GM23338 (cell line): ENCODE data around the gene BEST4. TPM values are rescaled to one million over a fixed set of nuclear protein-coding genes. Genes with fewer than 3 reads are reported as not detected.

Experiments used
- ATAC-seq: fragments of 200-7000 bp; cut with Tn5 transposase; 3 replicates; pipeline ENCODE4 v1.9.1; 2020
- DNase-seq: peaks from one replicate; pipeline ENCODE4 v3.0.0-alpha.2; 2015; ENCODE audit warnings: low spot score
- H2AFZ ChIP-seq: fragments of 200-600 bp; sonication (generic); 2 replicates; pipeline ENCODE4 v1.8.0; 2016; ENCODE audit warnings: antibody characterized with exemption, mild to moderate bottlenecking, moderate library complexity
- H3F3A ChIP-seq: fragments of 200-600 bp; sonication (generic); replicated peaks from 2 replicates; pipeline ENCODE4 v1.8.0; 2017; ENCODE audit warnings: antibody characterized with exemption, mixed run types, low read depth
- H3K27ac ChIP-seq: fragments of 200-600 bp; sonication (generic); 2 replicates; pipeline ENCODE4 v1.6.1; 2016; ENCODE audit warnings: low read depth
- H3K27me3 ChIP-seq: fragments of 200-600 bp; sonication (generic); 2 replicates; pipeline ENCODE4 v1.8.0; 2016; ENCODE audit warnings: mild to moderate bottlenecking, mixed run types, moderate library complexity; ENCODE audit not compliant: insufficient read depth
- H3K36me3 ChIP-seq: fragments of 200-600 bp; sonication (generic); 2 replicates; pipeline ENCODE4 v1.8.0; 2016; ENCODE audit warnings: mild to moderate bottlenecking; ENCODE audit not compliant: insufficient read depth
- H3K4me1 ChIP-seq: fragments of 200-600 bp; sonication (generic); 2 replicates; pipeline ENCODE4 v1.8.0; 2016; ENCODE audit warnings: mild to moderate bottlenecking, moderate library complexity; ENCODE audit not compliant: insufficient read depth
- H3K4me2 ChIP-seq: fragments of 200-600 bp; sonication (generic); 2 replicates; pipeline ENCODE4 v1.7.1; 2017; ENCODE audit warnings: mixed run types
- H3K4me3 ChIP-seq: fragments of 200-600 bp; sonication (generic); 2 replicates; pipeline ENCODE4 v1.6.1; 2016; ENCODE audit warnings: mixed run types
- H3K79me2 ChIP-seq: fragments of 200-600 bp; sonication (generic); replicated peaks from 2 replicates; pipeline ENCODE4 v1.8.0; 2017; ENCODE audit warnings: mild to moderate bottlenecking; ENCODE audit not compliant: insufficient read depth
- H3K9me2 ChIP-seq: fragments of 200-600 bp; sonication (generic); 2 replicates; pipeline ENCODE4 v1.8.0; 2017; ENCODE audit not compliant: insufficient read depth
- H4K20me1 ChIP-seq: fragments of 200-600 bp; sonication (generic); replicated peaks from 2 replicates; pipeline ENCODE4 v1.8.0; 2017; ENCODE audit warnings: mild to moderate bottlenecking; ENCODE audit not compliant: insufficient read depth
- H3K27ac Mint-ChIP-seq: 2 replicates; pipeline ENCODE4 v1.8.0; 2020; ENCODE audit warnings: inconsistent platforms, mild to moderate bottlenecking, moderate library complexity, mixed read lengths
- H3K27me3 Mint-ChIP-seq: 3 replicates; pipeline ENCODE4 v1.8.0; 2022; ENCODE audit warnings: low read depth, mild to moderate bottlenecking, moderate library complexity, mixed read lengths, inconsistent platforms; ENCODE audit not compliant: insufficient read depth, poor library complexity
- H3K36me3 Mint-ChIP-seq: 3 replicates; pipeline ENCODE4 v1.8.0; 2021; ENCODE audit warnings: low read depth, mild to moderate bottlenecking, inconsistent platforms, moderate library complexity, mixed read lengths
- H3K4me1 Mint-ChIP-seq: 3 replicates; pipeline ENCODE4 v1.8.0; 2020; ENCODE audit warnings: mild to moderate bottlenecking, inconsistent platforms, mixed read lengths
- H3K4me3 Mint-ChIP-seq: 3 replicates; pipeline ENCODE4 v1.8.0; 2021; ENCODE audit warnings: moderate library complexity, mild to moderate bottlenecking, inconsistent platforms, mixed read lengths
- H3K9me3 Mint-ChIP-seq: 3 replicates; pipeline ENCODE4 v1.8.0; 2020; ENCODE audit warnings: moderate library complexity, mild to moderate bottlenecking, inconsistent platforms, mixed read lengths
- CREB1 ChIP-seq: fragments of 250-450 bp; sonication (Bioruptor Pico); IDR thresholded peaks from 2 replicates; pipeline ENCODE4 v1.5.0; 2020; ENCODE audit warnings: low read depth, mild to moderate bottlenecking, moderate library complexity
- EZH2 ChIP-seq: fragments of 200-600 bp; sonication (generic); IDR thresholded peaks from one replicate; pipeline ENCODE4 v1.8.0; 2017; ENCODE audit warnings: antibody characterized with exemption, mild to moderate bottlenecking, low read depth; ENCODE audit not compliant: unreplicated experiment
- EZH2phosphoT487 ChIP-seq: fragments of 200-600 bp; sonication (generic); IDR thresholded peaks from one replicate; pipeline ENCODE4 v1.8.1; 2018; ENCODE audit warnings: antibody characterized with exemption; ENCODE audit not compliant: unreplicated experiment
- NANOG ChIP-seq: IDR thresholded peaks from 2 replicates; pipeline ENCODE4 v1.6.1; 2016; ENCODE audit warnings: antibody characterized with exemption, borderline replicate concordance
- STAT1 ChIP-seq: IDR thresholded peaks from one replicate; pipeline ENCODE4 v1.6.1; 2016; ENCODE audit warnings: antibody characterized with exemption; ENCODE audit not compliant: unreplicated experiment
- ZNF331 ChIP-seq: fragments of 250-450 bp; sonication (Bioruptor Pico); IDR thresholded peaks from 2 replicates; pipeline ENCODE4 v1.5.0; 2020; ENCODE audit warnings: low read depth, mild to moderate bottlenecking, moderate library complexity
- polyA plus RNA-seq: library from polyadenylated mRNA; unstranded; fragments of >200 nt; fragmentation: Nextera tagmentation; extraction: Ambion mirVana; gene quantifications from 2 replicates; pipeline ENCODE4 v1.2.1, GENCODE V29; 2016
- total RNA-seq: library from RNA; depleted of rRNA; stranded (reverse); fragments of >200 nt; shearing (Covaris generic); gene quantifications from 2 replicates; pipeline ENCODE4 v1.2.3, GENCODE V29; 2014
- TF ChIP-seq, protein P1 (sequence below), 2 experiments: fragments of 200-600 bp in 1 of 2; sonication (generic) in 1 of 2; conservative IDR thresholded peaks; 2 replicates each; pipeline versions ENCODE4 v1.5.1 to v1.6.1; 2016 to 2017; ENCODE audit warnings: antibody characterized with exemption in 2 of 2, low read depth in 2 of 2, mild to moderate bottlenecking in 2 of 2, moderate library complexity in 1 of 2
- TF ChIP-seq, protein P2 (sequence below): fragments of 250-450 bp; sonication (Bioruptor Pico); IDR thresholded peaks from 2 replicates; pipeline ENCODE4 v1.5.0; 2020; ENCODE audit warnings: mild to moderate bottlenecking, moderate library complexity

BEST4 gene
- total and polyA plus RNA-seq, 2 experiments from 2014 or later, result 0.63 to 1.6 TPM

DNA sequence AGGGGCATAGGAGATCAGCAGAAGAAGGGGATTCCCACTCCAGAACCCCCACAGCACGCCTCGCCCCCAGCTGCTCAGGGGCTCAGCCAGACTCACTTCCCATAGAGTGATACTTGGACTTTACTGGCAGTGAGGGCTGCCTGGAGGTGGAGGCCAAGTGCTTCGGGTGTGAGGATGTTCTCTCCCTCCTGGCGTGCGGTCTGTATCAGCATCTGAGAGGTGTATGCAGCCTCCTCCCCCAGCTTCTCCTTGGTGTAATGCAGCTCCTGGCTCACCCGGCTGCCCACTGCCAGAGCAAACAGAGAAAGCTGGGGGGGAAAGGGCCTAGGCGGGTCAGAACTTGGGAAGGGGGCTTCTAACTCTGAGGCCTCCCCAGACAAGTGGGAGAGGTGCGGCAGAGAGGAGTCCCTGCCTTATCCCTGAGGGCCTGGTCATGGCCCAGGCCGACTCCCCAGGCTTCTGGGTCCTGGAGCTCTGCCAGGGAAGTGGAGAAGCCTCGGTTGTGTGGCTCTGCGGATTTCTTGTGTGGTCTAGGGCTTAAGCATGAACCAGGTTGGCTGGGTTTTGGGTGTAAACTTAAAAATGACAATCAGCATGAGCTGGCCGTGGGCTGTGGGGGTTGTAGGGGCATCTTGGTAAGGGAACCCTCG is 44.2 kb upstream of the BEST4 start:
- no peak overlapping the region for H3K4me3 Mint-ChIP-seq

More for the DNA sequence above, 44.2 kb upstream of the BEST4 start:
- ATAC-seq (peak; percentile 30), DNase-seq (peak; percentile 34)
- H3K4me1 ChIP-seq, result no peaks in the 10 kb centered on the region
- Mint-ChIP-seq H3K4me1 (peaks cover 15% of the 10 kb centered on the region), H3K27ac (no peak overlapping the region), H3K36me3 (no peaks in the 10 kb centered on the region), H3K27me3 (peaks cover 5% of the 10 kb centered on the region), H3K9me3 (no peaks in the 10 kb centered on the region)
- no peaks in the 10 kb centered on the region for H4K20me1 ChIP-seq
- H3K27me3 ChIP-seq, result no peaks in the 10 kb centered on the region
- no peak overlapping the region for H3K4me3 ChIP-seq
- no peaks in the 10 kb centered on the region for H3K9me2 ChIP-seq
- peak overlapping the region; percentile 32; the same call in 1 of the 2 replicates for H2AFZ ChIP-seq
- no peaks in the 10 kb centered on the region for H3K36me3 ChIP-seq
- H3K4me2 ChIP-seq, result no peak overlapping the region
- no peaks in the 10 kb centered on the region for H3K79me2 ChIP-seq
- peak overlapping the region; percentile 63; the same call in 1 of the 2 replicates for H3K27ac ChIP-seq
- TF ChIP-seq, protein P1, sequence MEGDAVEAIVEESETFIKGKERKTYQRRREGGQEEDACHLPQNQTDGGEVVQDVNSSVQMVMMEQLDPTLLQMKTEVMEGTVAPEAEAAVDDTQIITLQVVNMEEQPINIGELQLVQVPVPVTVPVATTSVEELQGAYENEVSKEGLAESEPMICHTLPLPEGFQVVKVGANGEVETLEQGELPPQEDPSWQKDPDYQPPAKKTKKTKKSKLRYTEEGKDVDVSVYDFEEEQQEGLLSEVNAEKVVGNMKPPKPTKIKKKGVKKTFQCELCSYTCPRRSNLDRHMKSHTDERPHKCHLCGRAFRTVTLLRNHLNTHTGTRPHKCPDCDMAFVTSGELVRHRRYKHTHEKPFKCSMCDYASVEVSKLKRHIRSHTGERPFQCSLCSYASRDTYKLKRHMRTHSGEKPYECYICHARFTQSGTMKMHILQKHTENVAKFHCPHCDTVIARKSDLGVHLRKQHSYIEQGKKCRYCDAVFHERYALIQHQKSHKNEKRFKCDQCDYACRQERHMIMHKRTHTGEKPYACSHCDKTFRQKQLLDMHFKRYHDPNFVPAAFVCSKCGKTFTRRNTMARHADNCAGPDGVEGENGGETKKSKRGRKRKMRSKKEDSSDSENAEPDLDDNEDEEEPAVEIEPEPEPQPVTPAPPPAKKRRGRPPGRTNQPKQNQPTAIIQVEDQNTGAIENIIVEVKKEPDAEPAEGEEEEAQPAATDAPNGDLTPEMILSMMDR (conservative IDR thresholded peaks at IDR 0.05; ENCODE audit: low read depth in 2 of 2), result no peak
- TF ChIP-seq, protein P2, sequence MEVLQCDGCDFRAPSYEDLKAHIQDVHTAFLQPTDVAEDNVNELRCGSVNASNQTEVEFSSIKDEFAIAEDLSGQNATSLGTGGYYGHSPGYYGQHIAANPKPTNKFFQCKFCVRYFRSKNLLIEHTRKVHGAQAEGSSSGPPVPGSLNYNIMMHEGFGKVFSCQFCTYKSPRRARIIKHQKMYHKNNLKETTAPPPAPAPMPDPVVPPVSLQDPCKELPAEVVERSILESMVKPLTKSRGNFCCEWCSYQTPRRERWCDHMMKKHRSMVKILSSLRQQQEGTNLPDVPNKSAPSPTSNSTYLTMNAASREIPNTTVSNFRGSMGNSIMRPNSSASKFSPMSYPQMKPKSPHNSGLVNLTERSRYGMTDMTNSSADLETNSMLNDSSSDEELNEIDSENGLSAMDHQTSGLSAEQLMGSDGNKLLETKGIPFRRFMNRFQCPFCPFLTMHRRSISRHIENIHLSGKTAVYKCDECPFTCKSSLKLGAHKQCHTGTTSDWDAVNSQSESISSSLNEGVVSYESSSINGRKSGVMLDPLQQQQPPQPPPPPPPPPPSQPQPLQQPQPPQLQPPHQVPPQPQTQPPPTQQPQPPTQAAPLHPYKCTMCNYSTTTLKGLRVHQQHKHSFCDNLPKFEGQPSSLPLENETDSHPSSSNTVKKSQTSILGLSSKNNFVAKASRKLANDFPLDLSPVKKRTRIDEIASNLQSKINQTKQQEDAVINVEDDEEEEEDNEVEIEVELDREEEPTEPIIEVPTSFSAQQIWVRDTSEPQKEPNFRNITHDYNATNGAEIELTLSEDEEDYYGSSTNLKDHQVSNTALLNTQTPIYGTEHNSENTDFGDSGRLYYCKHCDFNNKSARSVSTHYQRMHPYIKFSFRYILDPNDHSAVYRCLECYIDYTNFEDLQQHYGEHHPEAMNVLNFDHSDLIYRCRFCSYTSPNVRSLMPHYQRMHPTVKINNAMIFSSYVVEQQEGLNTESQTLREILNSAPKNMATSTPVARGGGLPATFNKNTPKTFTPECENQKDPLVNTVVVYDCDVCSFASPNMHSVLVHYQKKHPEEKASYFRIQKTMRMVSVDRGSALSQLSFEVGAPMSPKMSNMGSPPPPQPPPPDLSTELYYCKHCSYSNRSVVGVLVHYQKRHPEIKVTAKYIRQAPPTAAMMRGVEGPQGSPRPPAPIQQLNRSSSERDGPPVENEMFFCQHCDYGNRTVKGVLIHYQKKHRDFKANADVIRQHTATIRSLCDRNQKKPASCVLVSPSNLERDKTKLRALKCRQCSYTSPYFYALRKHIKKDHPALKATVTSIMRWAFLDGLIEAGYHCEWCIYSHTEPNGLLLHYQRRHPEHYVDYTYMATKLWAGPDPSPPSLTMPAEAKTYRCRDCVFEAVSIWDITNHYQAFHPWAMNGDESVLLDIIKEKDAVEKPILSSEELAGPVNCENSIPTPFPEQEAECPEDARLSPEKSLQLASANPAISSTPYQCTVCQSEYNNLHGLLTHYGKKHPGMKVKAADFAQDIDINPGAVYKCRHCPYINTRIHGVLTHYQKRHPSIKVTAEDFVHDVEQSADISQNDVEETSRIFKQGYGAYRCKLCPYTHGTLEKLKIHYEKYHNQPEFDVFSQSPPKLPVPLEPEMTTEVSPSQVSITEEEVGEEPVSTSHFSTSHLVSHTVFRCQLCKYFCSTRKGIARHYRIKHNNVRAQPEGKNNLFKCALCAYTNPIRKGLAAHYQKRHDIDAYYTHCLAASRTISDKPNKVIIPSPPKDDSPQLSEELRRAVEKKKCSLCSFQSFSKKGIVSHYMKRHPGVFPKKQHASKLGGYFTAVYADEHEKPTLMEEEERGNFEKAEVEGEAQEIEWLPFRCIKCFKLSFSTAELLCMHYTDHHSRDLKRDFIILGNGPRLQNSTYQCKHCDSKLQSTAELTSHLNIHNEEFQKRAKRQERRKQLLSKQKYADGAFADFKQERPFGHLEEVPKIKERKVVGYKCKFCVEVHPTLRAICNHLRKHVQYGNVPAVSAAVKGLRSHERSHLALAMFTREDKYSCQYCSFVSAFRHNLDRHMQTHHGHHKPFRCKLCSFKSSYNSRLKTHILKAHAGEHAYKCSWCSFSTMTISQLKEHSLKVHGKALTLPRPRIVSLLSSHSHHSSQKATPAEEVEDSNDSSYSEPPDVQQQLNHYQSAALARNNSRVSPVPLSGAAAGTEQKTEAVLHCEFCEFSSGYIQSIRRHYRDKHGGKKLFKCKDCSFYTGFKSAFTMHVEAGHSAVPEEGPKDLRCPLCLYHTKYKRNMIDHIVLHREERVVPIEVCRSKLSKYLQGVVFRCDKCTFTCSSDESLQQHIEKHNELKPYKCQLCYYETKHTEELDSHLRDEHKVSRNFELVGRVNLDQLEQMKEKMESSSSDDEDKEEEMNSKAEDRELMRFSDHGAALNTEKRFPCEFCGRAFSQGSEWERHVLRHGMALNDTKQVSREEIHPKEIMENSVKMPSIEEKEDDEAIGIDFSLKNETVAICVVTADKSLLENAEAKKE (CRISPR knock-in tag), result no peak
- no peak for TF ChIP-seq STAT1
- no peak for TF ChIP-seq EZH2phosphoT487
- no peak for TF ChIP-seq NANOG
- no peak for TF ChIP-seq EZH2
- no peak for TF ChIP-seq CREB1 (CRISPR knock-in tag)
- TF ChIP-seq ZNF331 (CRISPR knock-in tag), result no peak
- no peaks in the 10 kb centered on the region for H3F3A ChIP-seq
